Measurements from ENCODE around the gene SPNS1.
A peak's percentile ranks its signal among the peaks of the same experiment; 100 is the strongest.

SPNS1 gene

DNA sequence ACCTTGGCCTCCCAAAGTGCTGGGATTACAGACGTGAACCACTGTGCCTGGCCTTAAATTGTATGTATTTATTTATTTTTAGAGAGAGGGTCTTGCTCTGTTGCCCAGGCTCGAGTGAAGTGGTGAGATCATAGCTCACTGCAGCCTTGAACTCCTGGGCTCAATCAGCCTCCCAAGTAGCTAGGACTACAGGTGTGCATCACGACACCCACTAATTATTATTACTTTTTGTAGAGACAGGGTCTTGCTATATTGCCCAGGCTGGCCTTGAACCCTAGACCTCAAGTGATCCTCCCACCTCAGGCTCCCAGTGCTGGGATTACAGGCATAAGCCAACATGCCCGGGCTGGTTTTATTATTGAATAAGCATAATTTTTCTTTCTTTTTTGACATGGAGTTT, 27.9 kb upstream of the SPNS1 start:
- TF ChIP-seq, protein P1, sequence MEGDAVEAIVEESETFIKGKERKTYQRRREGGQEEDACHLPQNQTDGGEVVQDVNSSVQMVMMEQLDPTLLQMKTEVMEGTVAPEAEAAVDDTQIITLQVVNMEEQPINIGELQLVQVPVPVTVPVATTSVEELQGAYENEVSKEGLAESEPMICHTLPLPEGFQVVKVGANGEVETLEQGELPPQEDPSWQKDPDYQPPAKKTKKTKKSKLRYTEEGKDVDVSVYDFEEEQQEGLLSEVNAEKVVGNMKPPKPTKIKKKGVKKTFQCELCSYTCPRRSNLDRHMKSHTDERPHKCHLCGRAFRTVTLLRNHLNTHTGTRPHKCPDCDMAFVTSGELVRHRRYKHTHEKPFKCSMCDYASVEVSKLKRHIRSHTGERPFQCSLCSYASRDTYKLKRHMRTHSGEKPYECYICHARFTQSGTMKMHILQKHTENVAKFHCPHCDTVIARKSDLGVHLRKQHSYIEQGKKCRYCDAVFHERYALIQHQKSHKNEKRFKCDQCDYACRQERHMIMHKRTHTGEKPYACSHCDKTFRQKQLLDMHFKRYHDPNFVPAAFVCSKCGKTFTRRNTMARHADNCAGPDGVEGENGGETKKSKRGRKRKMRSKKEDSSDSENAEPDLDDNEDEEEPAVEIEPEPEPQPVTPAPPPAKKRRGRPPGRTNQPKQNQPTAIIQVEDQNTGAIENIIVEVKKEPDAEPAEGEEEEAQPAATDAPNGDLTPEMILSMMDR (IDR thresholded peaks at IDR 0.05; ENCODE audit: low read depth, low read length), result no peak
- TF ChIP-seq POLR2A (IDR thresholded peaks at IDR 0.05; ENCODE audit: extremely low read depth, insufficient read length) (no peak), MYC (IDR thresholded peaks at IDR 0.05; ENCODE audit: low read depth, low read length) (no peak)
- TF ChIP-seq, protein P2, sequence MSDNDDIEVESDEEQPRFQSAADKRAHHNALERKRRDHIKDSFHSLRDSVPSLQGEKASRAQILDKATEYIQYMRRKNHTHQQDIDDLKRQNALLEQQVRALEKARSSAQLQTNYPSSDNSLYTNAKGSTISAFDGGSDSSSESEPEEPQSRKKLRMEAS (IDR thresholded peaks at IDR 0.05; ENCODE audit: low read depth, low read length), result no peak
- no peak for DNase-seq (ENCODE audit: low read depth)
- no peak overlapping the region for H3K4me3 ChIP-seq (ENCODE audit: low read depth, low read length)

DNA sequence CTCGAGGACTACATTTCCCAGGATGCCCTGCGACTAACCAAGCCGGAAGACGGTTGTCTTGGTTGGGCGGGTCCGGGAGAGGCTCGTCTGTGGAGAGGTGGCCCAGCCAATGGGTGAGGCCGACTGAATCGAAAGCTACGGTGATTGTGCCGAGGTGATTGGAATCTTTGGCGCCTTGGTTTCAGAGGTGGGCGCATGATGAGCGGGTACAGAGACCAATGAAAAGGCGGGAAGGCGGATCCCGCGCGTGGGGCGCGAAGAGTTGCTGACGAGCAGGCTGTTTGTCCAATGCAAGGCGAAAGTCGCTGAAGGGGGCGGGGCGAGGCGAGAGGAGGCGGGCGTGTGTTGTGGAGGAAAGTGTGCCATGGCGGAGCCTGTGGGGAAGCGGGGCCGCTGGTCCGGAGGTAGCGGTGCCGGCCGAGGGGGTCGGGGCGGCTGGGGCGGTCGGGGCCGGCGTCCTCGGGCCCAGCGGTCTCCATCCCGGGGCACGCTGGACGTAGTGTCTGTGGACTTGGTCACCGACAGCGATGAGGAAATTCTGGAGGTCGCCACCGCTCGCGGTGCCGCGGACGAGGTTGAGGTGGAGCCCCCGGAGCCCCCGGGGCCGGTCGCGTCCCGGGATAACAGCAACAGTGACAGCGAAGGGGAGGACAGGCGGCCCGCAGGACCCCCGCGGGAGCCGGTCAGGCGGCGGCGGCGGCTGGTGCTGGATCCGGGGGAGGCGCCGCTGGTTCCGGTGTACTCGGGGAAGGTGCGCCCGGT, 23.7 kb upstream of the SPNS1 start, which contains the start of gene NFATC2IP:
Gene NFATC2IP (plus strand): TSS at position 290 of the 762 bp plus-strand sequence. CDS start 75 bp downstream, at position 365.
- TF ChIP-seq MYC (IDR thresholded peaks at IDR 0.05; ENCODE audit: low read depth, low read length), result peak; percentile 48
- TF ChIP-seq, protein P2 (IDR thresholded peaks at IDR 0.05; ENCODE audit: low read depth, low read length), result 0 out of 2 replicates have a peak, but pooled peaks have one; percentile 35
- peak; percentile 76 for TF ChIP-seq POLR2A (IDR thresholded peaks at IDR 0.05; ENCODE audit: extremely low read depth, insufficient read length)
- TF ChIP-seq, protein P1 (IDR thresholded peaks at IDR 0.05; ENCODE audit: low read depth, low read length), result no peak

DNA sequence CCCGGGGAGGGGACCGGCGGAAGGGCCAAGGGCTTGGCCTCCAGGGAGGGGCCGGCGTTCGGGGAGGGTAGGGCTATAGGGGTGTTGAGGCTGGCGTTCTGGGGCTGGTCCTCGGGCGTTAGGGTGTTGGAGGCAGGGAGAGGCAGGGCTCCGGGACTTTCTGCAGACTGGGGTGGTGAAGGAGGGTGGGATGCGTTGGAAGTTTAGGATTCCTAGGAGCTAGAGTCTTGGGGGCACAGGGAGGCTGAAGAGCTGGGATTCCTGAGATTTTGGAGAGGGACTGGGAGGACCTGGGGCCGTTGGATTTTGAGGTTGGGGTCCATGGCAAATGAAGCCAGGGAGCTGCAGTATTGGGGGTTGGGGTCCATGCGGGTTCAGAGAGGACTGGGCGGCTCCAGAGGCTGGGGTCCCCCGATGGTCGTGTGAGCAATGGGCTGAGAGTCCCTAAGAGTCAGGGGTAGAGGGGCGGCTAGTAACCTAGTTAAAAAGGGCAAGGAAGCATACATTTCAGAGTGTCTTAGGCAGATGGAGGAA, 23.1 kb upstream of the SPNS1 start:
- peak; percentile 56 for DNase-seq (ENCODE audit: low read depth)
- H3K4me3 ChIP-seq (ENCODE audit: low read depth, low read length), result peak overlapping the region; percentile 88
- TF ChIP-seq MYC (IDR thresholded peaks at IDR 0.05; ENCODE audit: low read depth, low read length) (no peak), POLR2A (IDR thresholded peaks at IDR 0.05; ENCODE audit: extremely low read depth, insufficient read length) (no peak)
- TF ChIP-seq, protein P1 (IDR thresholded peaks at IDR 0.05; ENCODE audit: low read depth, low read length), result no peak
- TF ChIP-seq, protein P2 (IDR thresholded peaks at IDR 0.05; ENCODE audit: low read depth, low read length), result no peak

More for the DNA sequence above, 23.7 kb upstream of the SPNS1 start, which contains the start of gene NFATC2IP:
- DNase-seq (ENCODE audit: low read depth), result peak; percentile 99
- peak within 1 kb of the TSS; percentile 88 for H3K4me3 ChIP-seq (ENCODE audit: low read depth, low read length)

DNA sequence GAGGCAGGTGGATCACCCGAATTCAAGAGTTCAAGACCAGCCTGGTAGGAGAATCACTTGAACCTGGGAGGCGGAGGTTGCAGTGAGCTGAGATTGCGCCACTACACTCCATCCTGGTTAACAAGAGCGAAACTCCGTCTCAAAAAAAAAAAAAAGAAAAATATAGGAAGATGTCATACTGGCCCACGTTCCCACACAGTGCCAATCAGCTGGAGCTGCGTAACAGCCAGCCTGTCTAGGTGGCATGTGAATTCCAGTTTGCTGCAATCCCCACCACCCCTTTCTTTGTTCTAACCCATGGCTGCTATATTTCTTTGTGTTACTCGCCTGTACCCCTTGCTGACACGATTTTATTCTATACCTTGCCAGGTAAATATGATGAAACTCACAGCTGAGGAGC, 16.4 kb upstream of the SPNS1 start:
- H3K4me3 ChIP-seq (ENCODE audit: low read depth, low read length), result no peak overlapping the region
- DNase-seq (ENCODE audit: low read depth), result no peak
- TF ChIP-seq MYC (IDR thresholded peaks at IDR 0.05; ENCODE audit: low read depth, low read length) (no peak), POLR2A (IDR thresholded peaks at IDR 0.05; ENCODE audit: extremely low read depth, insufficient read length) (no peak)
- TF ChIP-seq, protein P1 (IDR thresholded peaks at IDR 0.05; ENCODE audit: low read depth, low read length), result no peak
- TF ChIP-seq, protein P2 (IDR thresholded peaks at IDR 0.05; ENCODE audit: low read depth, low read length), result no peak

DNA sequence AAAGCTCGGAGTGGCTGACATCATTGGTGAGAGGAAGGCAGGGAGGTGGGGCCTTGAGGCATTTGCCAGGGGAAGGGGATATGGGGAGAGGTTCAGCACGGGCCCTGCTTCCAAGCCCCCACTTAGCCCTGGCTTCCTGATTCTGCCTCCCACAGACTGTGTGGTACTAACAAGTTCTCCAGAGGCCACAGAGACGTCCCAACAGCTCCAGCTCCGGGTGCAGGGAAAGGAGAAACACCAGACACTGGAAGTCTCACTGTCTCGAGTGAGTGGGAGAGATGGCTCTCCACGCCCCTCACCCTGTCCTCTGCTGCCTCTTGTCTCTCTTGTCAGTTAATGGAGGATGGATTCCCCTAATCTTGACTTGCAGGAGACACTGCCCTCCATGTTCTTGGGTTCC, 15.7 kb upstream of the SPNS1 start:
- DNase-seq (ENCODE audit: low read depth), result no peak
- TF ChIP-seq, protein P2 (IDR thresholded peaks at IDR 0.05; ENCODE audit: low read depth, low read length), result no peak
- no peak for TF ChIP-seq MYC (IDR thresholded peaks at IDR 0.05; ENCODE audit: low read depth, low read length)
- no peak for TF ChIP-seq POLR2A (IDR thresholded peaks at IDR 0.05; ENCODE audit: extremely low read depth, insufficient read length)
- TF ChIP-seq, protein P1 (IDR thresholded peaks at IDR 0.05; ENCODE audit: low read depth, low read length), result no peak
- no peak overlapping the region for H3K4me3 ChIP-seq (ENCODE audit: low read depth, low read length)
